Thyroid gland (tissue), 4 donors: ENCODE data around the gene COL8A2.

ENCODE experiments used
- CTCF ChIP-seq, 6 experiments: fragments of 200-600 bp in 3 of 6; fragments of 450-650 bp in 3 of 6; sonication (generic) in 3 of 6; IDR thresholded peaks; one replicate each; pipeline ENCODE4 v1.5.1; 2016 to 2019; ENCODE audit warnings: antibody characterized with exemption in 6 of 6, mild to moderate bottlenecking in 2 of 6, inconsistent platforms in 1 of 6, moderate library complexity in 1 of 6
- POLR2A ChIP-seq, 2 donors: fragments of 450-650 bp; IDR thresholded peaks; one replicate each; pipeline ENCODE4 v1.6.1; 2017; ENCODE audit warnings: antibody characterized with exemption in 2 of 2, mild to moderate bottlenecking in 2 of 2, moderate library complexity in 1 of 2

GRCh38 chr1:36134031-36134430 is 9.0 kb upstream of the COL8A2 start:
- no peak for TF ChIP-seq CTCF (IDR thresholded peaks at IDR 0.05)
- TF ChIP-seq POLR2A (IDR thresholded peaks at IDR 0.05), result no peak
